GM21360 (cell line): ENCODE results near the gene MAP2K5.

Source experiments
- ATAC-seq: cut with Tn5 transposase; IDR thresholded peaks from one replicate; pipeline ENCODE4 v1.9.1; 2021; ENCODE audit warnings: mild to moderate bottlenecking, moderate library complexity; ENCODE audit not compliant: unreplicated experiment

Gene MAP2K5

GRCh38 chr15:67801926-67802914, 259.7 kb downstream of the MAP2K5 start:
- ATAC-seq = no peak

- no peak for ATAC-seq
Measured at GRCh38 chr15:67803299-67803698, 260.8 kb downstream of the MAP2K5 start.

GRCh38 chr15:67803996-67804843, 261.7 kb downstream of the MAP2K5 start:
- no peak for ATAC-seq

GRCh38 chr15:67805008-67805665, 262.6 kb downstream of the MAP2K5 start:
- ATAC-seq = no peak

GRCh38 chr15:67805666-67806516, 263.4 kb downstream of the MAP2K5 start:
- no peak for ATAC-seq

GRCh38 chr15:67806536-67806935, 264.0 kb downstream of the MAP2K5 start:
- ATAC-seq = no peak

GRCh38 chr15:67807141-67807540, 264.6 kb downstream of the MAP2K5 start:
- ATAC-seq = no peak

- ATAC-seq = no peak
Measured at GRCh38 chr15:67807836-67808235, 265.3 kb downstream of the MAP2K5 start.

GRCh38 chr15:67808821-67809220, 266.3 kb downstream of the MAP2K5 start:
- ATAC-seq = no peak

GRCh38 chr15:67809441-67809840, 266.9 kb downstream of the MAP2K5 start:
- ATAC-seq = no peak

- ATAC-seq = no peak
Measured at GRCh38 chr15:67809866-67810265, 267.4 kb downstream of the MAP2K5 start.

- ATAC-seq = no peak
Measured at GRCh38 chr15:67812241-67812644, 269.7 kb downstream of the MAP2K5 start.

GRCh38 chr15:67813104-67813634, 270.7 kb downstream of the MAP2K5 start:
- ATAC-seq = no peak

- no peak for ATAC-seq
Measured at GRCh38 chr15:67815036-67815592, 272.6 kb downstream of the MAP2K5 start.

- no peak for ATAC-seq
Measured at GRCh38 chr15:67816668-67817067, 274.2 kb downstream of the MAP2K5 start.

GRCh38 chr15:67818464-67818863, 276.0 kb downstream of the MAP2K5 start:
- ATAC-seq = no peak

- no peak for ATAC-seq
Measured at GRCh38 chr15:67819636-67820035, 277.1 kb downstream of the MAP2K5 start.

- no peak for ATAC-seq
Measured at GRCh38 chr15:67820122-67820991, 277.9 kb downstream of the MAP2K5 start.
